B cell (primary cell): ENCODE results near the gene CRYM. TPM values are rescaled to one million over a fixed set of nuclear protein-coding genes. Genes with fewer than 3 reads are reported as not detected.

ENCODE experiments used
- ATAC-seq: fragments of 200-7000 bp; cut with Tn5 transposase; one replicate; pipeline ENCODE4 v1.10.0; 2021; ENCODE audit warnings: low read depth, mild to moderate bottlenecking, moderate number of reproducible peaks, moderate library complexity
- CTCF ChIA-PET: fragments of 350-600 bp; sonication (Branson Sonifier 250); formaldehyde crosslinking; loops from one replicate; lab custom pipeline; 2021; ENCODE audit warnings: antibody characterized with exemption, inconsistent platforms; lab: Charles Lee
- POLR2A ChIA-PET: fragments of 350-600 bp; sonication (Branson Sonifier 250); formaldehyde crosslinking; loops from one replicate; lab custom pipeline; 2021; ENCODE audit warnings: antibody characterized with exemption; lab: Charles Lee
- DNase-seq: peaks from one replicate; pipeline ENCODE4 v3.0.0; 2013
- H2AFZ ChIP-seq: 2 replicates; pipeline ENCODE4 v1.6.1; 2012; ENCODE audit warnings: mild to moderate bottlenecking, low read depth, low read length; ENCODE audit not compliant: insufficient read depth, poor library complexity, severe bottlenecking
- H3K27ac ChIP-seq, 2 donors: 1 replicate in 1 of 2; 2 replicates in 1 of 2; pipeline ENCODE4 v1.5.1; 2012 to 2013; ENCODE audit warnings: low read length in 2 of 2, mild to moderate bottlenecking in 2 of 2, moderate library complexity in 1 of 2
- H3K27me3 ChIP-seq, 4 experiments: fragments of 200-600 bp in 1 of 4; sonication (generic) in 1 of 4; replicated peaks in 1 of 4; 1 replicate in 2 of 4; 2 replicates in 2 of 4; pipeline versions ENCODE4 v1.6.1 to v1.7.0; 2013 to 2016; ENCODE audit warnings: low read length in 3 of 4, mild to moderate bottlenecking in 2 of 4, mixed read lengths in 1 of 4, moderate library complexity in 1 of 4; ENCODE audit not compliant: insufficient read depth in 4 of 4, control insufficient read depth in 3 of 4; ENCODE audit errors: control extremely low read depth in 1 of 4
- H3K36me3 ChIP-seq, 2 experiments: replicated peaks in 1 of 2; 1 replicate in 1 of 2; 2 replicates in 1 of 2; pipeline versions ENCODE4 v1.6.1 to v1.7.1; 2013; ENCODE audit warnings: low read length in 1 of 2; ENCODE audit not compliant: insufficient read depth in 2 of 2, control insufficient read depth in 1 of 2; ENCODE audit errors: control extremely low read depth in 1 of 2, extremely low read depth in 1 of 2
- H3K4me1 ChIP-seq, 2 donors: fragments of 200-600 bp in 1 of 2; sonication (generic) in 1 of 2; 1 replicate in 1 of 2; 2 replicates in 1 of 2; pipeline versions ENCODE4 v1.5.1 to v1.6.1; 2013 to 2017; ENCODE audit warnings: low read length in 2 of 2; ENCODE audit not compliant: control insufficient read depth in 2 of 2, insufficient read depth in 2 of 2
- H3K4me2 ChIP-seq: replicated peaks from 2 replicates; pipeline ENCODE3; 2012; ENCODE audit warnings: mild to moderate bottlenecking, low read depth, low read length; ENCODE audit not compliant: poor library complexity, severe bottlenecking
- H3K4me3 ChIP-seq, 5 experiments: fragments of 200-600 bp in 1 of 5; sonication (generic) in 1 of 5; 1 replicate in 3 of 5; 2 replicates in 2 of 5; pipeline versions ENCODE4 v1.5.1 to v1.7.0; 2011 to 2016; ENCODE audit warnings: low read length in 4 of 5, mild to moderate bottlenecking in 4 of 5, low read depth in 2 of 5, control low read depth in 1 of 5, moderate library complexity in 1 of 5; ENCODE audit not compliant: insufficient read depth in 1 of 5; ENCODE audit errors: control extremely low read depth in 1 of 5, extremely low read depth in 1 of 5
- H3K79me2 ChIP-seq: fragments of 200-600 bp; sonication (generic); one replicate; pipeline ENCODE4 v1.6.0; 2016; ENCODE audit warnings: low read length; ENCODE audit not compliant: control insufficient read depth, insufficient read depth
- H3K9ac ChIP-seq: fragments of 200-600 bp; sonication (generic); 2 replicates; pipeline ENCODE4 v1.6.1; 2017; ENCODE audit warnings: mild to moderate bottlenecking, low read length, moderate library complexity
- H3K9me3 ChIP-seq, 3 donors: one replicate each; pipeline versions ENCODE4 v1.6.1 to v1.7.1; 2013; ENCODE audit warnings: low read length in 2 of 3; ENCODE audit not compliant: control insufficient read depth in 2 of 3, insufficient read depth in 1 of 3; ENCODE audit errors: control extremely low read depth in 1 of 3
- H4K20me1 ChIP-seq: 2 replicates; pipeline ENCODE4 v1.6.0; 2012; ENCODE audit warnings: mild to moderate bottlenecking, low read length; ENCODE audit not compliant: insufficient read depth, control insufficient read depth, poor library complexity, severe bottlenecking
- H3K27ac Mint-ChIP-seq: one replicate; pipeline ENCODE4 v1.8.0; 2021; ENCODE audit warnings: mixed read lengths
- H3K27me3 Mint-ChIP-seq: one replicate; pipeline ENCODE4 v1.8.0; 2021; ENCODE audit warnings: mixed read lengths
- H3K4me1 Mint-ChIP-seq: one replicate; pipeline ENCODE4 v1.8.0; 2021; ENCODE audit warnings: mixed read lengths
- H3K4me3 Mint-ChIP-seq: one replicate; pipeline ENCODE4 v1.8.0; 2021; ENCODE audit warnings: mixed read lengths
- H3K9me3 Mint-ChIP-seq: one replicate; pipeline ENCODE4 v1.8.0; 2022; ENCODE audit warnings: mixed read lengths; ENCODE audit not compliant: insufficient read depth
- CTCF ChIP-seq: fragments of 200-600 bp; IDR thresholded peaks from one replicate; pipeline ENCODE4 v1.8.0; 2022; ENCODE audit warnings: antibody characterized with exemption, mild to moderate bottlenecking
- EZH2 ChIP-seq: IDR thresholded peaks from 2 replicates; pipeline ENCODE4 v1.6.1; 2012; ENCODE audit warnings: borderline replicate concordance, low read depth, mild to moderate bottlenecking, moderate library complexity, low read length; ENCODE audit not compliant: insufficient read depth, poor library complexity, severe bottlenecking
- WGBS: methylation state at CpG from one replicate; pipeline ENCODE4 v1.1.5; 2013; ENCODE audit warnings: missing lambda C conversion rate; ENCODE audit not compliant: insufficient coverage; 5-methylcytosine and 5-hydroxymethylcytosine counted together
- intact Hi-C: fragments of 100-400 bp; cut with micrococcal nuclease; formaldehyde crosslinking; loops from one replicate; pipeline ENCODE4 v1.10.0; 2022
- polyA plus RNA-seq: library from polyadenylated mRNA; depleted of rRNA; stranded (reverse); fragments of >200 nt; gene quantifications from 2 replicates; pipeline ENCODE4 v1.2.3, GENCODE V29; 2012
- total RNA-seq, 2 donors: library from RNA; stranded (reverse); fragments of 120-200 nt in 1 of 2; gene quantifications; 1 replicate in 1 of 2; 2 replicates in 1 of 2; pipeline versions ENCODE4 v1.2.3 to v1.2.4, GENCODE V29; 2013 to 2022

The CRYM gene
- total and polyA plus RNA-seq, 2 donors (not counting 1 experiment from before 2014, with no cell fraction given), result 3.3 to 8.2 TPM

GRCh38 chr16:21235199-21235585 lies 42.9 kb downstream of the CRYM start:
- peaks cover 0 to 13% (median 0%) of the 10 kb centered on the region in 4 experiments for H3K27me3 ChIP-seq
- H3K79me2 ChIP-seq, result no peaks in the 10 kb centered on the region
- peaks cover 0 to 2% (median 0%) of the 10 kb centered on the region in 3 donors for H3K9me3 ChIP-seq
- no peaks in the 10 kb centered on the region for H3K4me1 ChIP-seq
- no peaks in the 10 kb centered on the region for H4K20me1 ChIP-seq
- Mint-ChIP-seq H3K27ac (no peak overlapping the region), H3K4me3 (no peak overlapping the region), H3K4me1 (no peaks in the 10 kb centered on the region), H3K9me3 (peaks cover 5% of the 10 kb centered on the region), H3K27me3 (peaks cover 34% of the 10 kb centered on the region)
- WGBS, result 89% methylated on average over 3 of the region's 3 CpGs
- no peak overlapping the region for H3K27ac ChIP-seq
- H3K9ac ChIP-seq, result no peak overlapping the region
- no peak overlapping the region for H3K4me3 ChIP-seq
- CTCF ChIA-PET, result no interaction called here
- DNase-seq (no peak), ATAC-seq (no peak)
- TF ChIP-seq EZH2 (no peak), CTCF (no peak)
- no peak overlapping the region for H3K4me2 ChIP-seq
- H2AFZ ChIP-seq, result no peak overlapping the region
- no peaks in the 10 kb centered on the region for H3K36me3 ChIP-seq
- POLR2A ChIA-PET, result no interaction called here
- intact Hi-C loops, result no loop called here

- Histone ChIP-seq H3K9me3 (peaks cover 0 to 2% (median 0%) of the 10 kb centered on the region in 3 donors), H4K20me1 (no peaks in the 10 kb centered on the region), H2AFZ (no peak within 1 kb of the TSS), H3K4me1 (no peaks in the 10 kb centered on the region), H3K4me2 (no peak within 1 kb of the TSS), H3K27ac (no peak within 1 kb of the TSS), H3K36me3 (no peaks in the 10 kb centered on the region), H3K27me3 (peaks cover 0 to 13% (median 0%) of the 10 kb centered on the region in 4 experiments), H3K9ac (no peak within 1 kb of the TSS), H3K4me3 (no peak within 1 kb of the TSS), H3K79me2 (no peaks in the 10 kb centered on the region)
- H3K4me1 Mint-ChIP-seq, result no peaks in the 10 kb centered on the region
- intact Hi-C loops, result no loop called here
- ChIA-PET CTCF (interaction anchor here (0.6 kb wide), 1 partner anchor 39 kb away, joined by 3 read pairs; no protein-coding TSS in a partner anchor), POLR2A (no interaction called here)
- ATAC-seq (no peak), DNase-seq (no peak)
- H3K27ac Mint-ChIP-seq, result no peak within 1 kb of the TSS
- TF ChIP-seq CTCF (no peak), EZH2 (no peak)
- no peak within 1 kb of the TSS for H3K4me3 Mint-ChIP-seq
- WGBS, result 96% methylated on average over 6 of the region's 11 CpGs
- H3K27me3 Mint-ChIP-seq, result peaks cover 47% of the 10 kb centered on the region
- peaks cover 5% of the 10 kb centered on the region for H3K9me3 Mint-ChIP-seq
Measured at GRCh38 chr16:21233521-21234150, 44.5 kb downstream of the CRYM start, which contains the start of gene ANKS4B. Gene ANKS4B, plus strand, starts transcription at chr16:21233699. Its CDS starts 39 bp downstream, at chr16:21233738.
